Thoracic aorta (tissue), 2 donors: ENCODE results near the gene TTC23L. TPM values are rescaled to one million over a fixed set of nuclear protein-coding genes. Genes with fewer than 3 reads are reported as not detected.
A peak's percentile ranks its signal among the peaks of the same experiment; 100 is the strongest.

Source experiments
- ATAC-seq: fragments of 150-250 bp; one replicate; pipeline ENCODE4 v1.8.0; 2017; ENCODE audit warnings: low read depth; ENCODE audit not compliant: insufficient number of reproducible peaks, low FRiP score
- DNase-seq: peaks from one replicate; pipeline ENCODE4 v3.0.0-alpha.2; 2020; ENCODE audit warnings: low spot score
- H3K27ac ChIP-seq, 2 donors: fragments of 200-600 bp; sonication (generic); 1 replicate in 1 of 2; 2 replicates in 1 of 2; pipeline ENCODE4 v1.5.1; 2016; ENCODE audit warnings: mild to moderate bottlenecking in 2 of 2, moderate library complexity in 2 of 2
- H3K27me3 ChIP-seq: fragments of 200-600 bp; sonication (generic); replicated peaks from 2 replicates; pipeline ENCODE4 v1.6.0; 2016; ENCODE audit warnings: mild to moderate bottlenecking; ENCODE audit not compliant: insufficient read depth
- H3K36me3 ChIP-seq: fragments of 200-600 bp; sonication (generic); one replicate; pipeline ENCODE4 v1.5.1; 2016
- H3K4me1 ChIP-seq, 2 donors: fragments of 200-600 bp; sonication (generic); 1 replicate in 1 of 2; 2 replicates in 1 of 2; pipeline versions ENCODE4 v1.5.1 to v1.6.0; 2016; ENCODE audit warnings: low read depth in 2 of 2, mild to moderate bottlenecking in 1 of 2; ENCODE audit not compliant: control insufficient read depth in 1 of 2
- H3K4me3 ChIP-seq: fragments of 200-600 bp; sonication (generic); 2 replicates; pipeline ENCODE4 v1.5.1; 2016; ENCODE audit warnings: mild to moderate bottlenecking
- H3K9me3 ChIP-seq: fragments of 200-600 bp; sonication (generic); 2 replicates; pipeline ENCODE4 v1.5.1; 2016
- total RNA-seq, 2 donors: library from RNA; depleted of rRNA; stranded (reverse); fragments of >200 nt; gene quantifications; one replicate each; pipeline versions ENCODE4 v1.1.0 to v1.2.3, GENCODE V29; 2016
- TF ChIP-seq, protein P1 (sequence below): fragments of 200-600 bp; sonication (generic); IDR thresholded peaks from one replicate; pipeline ENCODE4 v1.5.1; 2019; ENCODE audit warnings: antibody characterized with exemption

Gene TTC23L
- total RNA-seq, 2 donors from 2014 or later: 3.7 TPM; not detected in 1

- Histone ChIP-seq H3K27ac (no peak overlapping the region), H3K27me3 (no peaks in the 10 kb centered on the region), H3K9me3 (no peaks in the 10 kb centered on the region), H3K36me3 (no peaks in the 10 kb centered on the region), H3K4me1 (no peaks in the 10 kb centered on the region), H3K4me3 (no peak overlapping the region)
- ATAC-seq: no peak
- DNase-seq: no peak
- TF ChIP-seq, protein P1, sequence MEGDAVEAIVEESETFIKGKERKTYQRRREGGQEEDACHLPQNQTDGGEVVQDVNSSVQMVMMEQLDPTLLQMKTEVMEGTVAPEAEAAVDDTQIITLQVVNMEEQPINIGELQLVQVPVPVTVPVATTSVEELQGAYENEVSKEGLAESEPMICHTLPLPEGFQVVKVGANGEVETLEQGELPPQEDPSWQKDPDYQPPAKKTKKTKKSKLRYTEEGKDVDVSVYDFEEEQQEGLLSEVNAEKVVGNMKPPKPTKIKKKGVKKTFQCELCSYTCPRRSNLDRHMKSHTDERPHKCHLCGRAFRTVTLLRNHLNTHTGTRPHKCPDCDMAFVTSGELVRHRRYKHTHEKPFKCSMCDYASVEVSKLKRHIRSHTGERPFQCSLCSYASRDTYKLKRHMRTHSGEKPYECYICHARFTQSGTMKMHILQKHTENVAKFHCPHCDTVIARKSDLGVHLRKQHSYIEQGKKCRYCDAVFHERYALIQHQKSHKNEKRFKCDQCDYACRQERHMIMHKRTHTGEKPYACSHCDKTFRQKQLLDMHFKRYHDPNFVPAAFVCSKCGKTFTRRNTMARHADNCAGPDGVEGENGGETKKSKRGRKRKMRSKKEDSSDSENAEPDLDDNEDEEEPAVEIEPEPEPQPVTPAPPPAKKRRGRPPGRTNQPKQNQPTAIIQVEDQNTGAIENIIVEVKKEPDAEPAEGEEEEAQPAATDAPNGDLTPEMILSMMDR: no peak
Measured at GRCh38 chr5:34876275-34876674, 37.3 kb downstream of the TTC23L start.

DNA sequence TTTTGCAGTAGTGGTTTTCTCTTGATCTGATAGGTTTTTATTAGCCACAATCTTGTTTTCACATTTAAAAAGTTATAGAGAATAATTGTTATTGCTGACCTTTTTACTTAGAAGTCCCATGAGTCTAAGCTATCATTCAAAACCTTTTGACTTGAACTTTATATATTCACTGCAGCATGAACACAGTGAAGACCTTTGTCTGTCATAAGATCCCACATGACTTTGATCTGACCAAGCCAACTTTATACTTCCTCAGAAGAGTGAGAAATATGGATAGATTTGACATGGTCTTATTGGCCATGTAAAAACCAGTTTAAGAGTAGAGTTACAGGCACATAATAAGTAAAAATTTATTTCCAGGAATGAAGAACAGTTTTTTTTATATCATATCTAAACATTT, 42.3 kb downstream of the TTC23L start:
- no peaks in the 10 kb centered on the region for H3K4me1 ChIP-seq
- ATAC-seq (no peak), DNase-seq (no peak)
- H3K4me3 ChIP-seq: no peak overlapping the region
- H3K9me3 ChIP-seq: no peaks in the 10 kb centered on the region
- no peaks in the 10 kb centered on the region for H3K27me3 ChIP-seq
- H3K36me3 ChIP-seq: no peaks in the 10 kb centered on the region
- no peak overlapping the region for H3K27ac ChIP-seq
- TF ChIP-seq, protein P1: no peak

GRCh38 chr5:34886392-34887119, 47.6 kb downstream of the TTC23L start:
- Histone ChIP-seq H3K27ac (no peak overlapping the region), H3K36me3 (no peaks in the 10 kb centered on the region), H3K4me3 (no peak overlapping the region), H3K27me3 (no peaks in the 10 kb centered on the region), H3K9me3 (no peaks in the 10 kb centered on the region), H3K4me1 (peaks cover 0 to under 1% of the 10 kb centered on the region in 2 donors)
- DNase-seq: no peak
- no peak for ATAC-seq
- TF ChIP-seq, protein P1: no peak

GRCh38 chr5:34889394-34889793, 50.4 kb downstream of the TTC23L start:
- TF ChIP-seq, protein P1: no peak
- no peak for ATAC-seq
- no peaks in the 10 kb centered on the region for H3K9me3 ChIP-seq
- DNase-seq: no peak
- no peak overlapping the region for H3K4me3 ChIP-seq
- no peaks in the 10 kb centered on the region for H3K36me3 ChIP-seq
- no peaks in the 10 kb centered on the region for H3K27me3 ChIP-seq
- H3K4me1 ChIP-seq: peaks cover 0 to 9% of the 10 kb centered on the region in 2 donors
- H3K27ac ChIP-seq: no peak overlapping the region

DNA sequence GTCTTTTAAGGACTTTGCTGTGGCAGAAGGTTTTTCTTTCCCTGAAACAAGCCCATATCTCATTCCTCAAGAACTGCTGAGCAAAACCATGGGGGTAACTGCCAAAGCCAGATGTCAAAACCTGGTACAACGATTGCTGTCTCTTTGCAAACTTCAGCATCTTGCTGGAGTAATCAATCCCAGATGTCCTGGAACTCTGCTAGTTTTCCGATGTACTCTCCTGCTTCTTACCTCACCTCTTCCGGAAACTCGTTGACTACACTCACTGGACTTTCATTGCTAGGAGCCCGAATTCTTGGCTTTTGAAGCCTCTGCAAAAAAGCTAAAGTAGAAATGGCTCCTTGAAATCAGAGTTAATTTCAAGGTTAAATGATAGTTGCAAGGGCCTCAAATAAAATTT, 53.0 kb downstream of the TTC23L start:
- TF ChIP-seq, protein P1: no peak
- Histone ChIP-seq H3K4me1 (peaks cover 0 to 9% of the 10 kb centered on the region in 2 donors), H3K9me3 (no peaks in the 10 kb centered on the region), H3K27me3 (no peaks in the 10 kb centered on the region), H3K36me3 (no peaks in the 10 kb centered on the region), H3K27ac (no peak overlapping the region), H3K4me3 (peak overlapping the region; percentile 16)
- no peak for ATAC-seq
- DNase-seq: no peak
